CD4-positive, alpha-beta T cell treated with Interleukin-6 at 100 ng/mL for 8 hours (primary cell): ENCODE measurements around the gene SULT1E1.

Experiments
- DNase-seq: peaks from one replicate; pipeline ENCODE4 v3.0.0-alpha.2; 2020; ENCODE audit warnings: mixed read lengths, low spot score

Gene SULT1E1

DNA sequence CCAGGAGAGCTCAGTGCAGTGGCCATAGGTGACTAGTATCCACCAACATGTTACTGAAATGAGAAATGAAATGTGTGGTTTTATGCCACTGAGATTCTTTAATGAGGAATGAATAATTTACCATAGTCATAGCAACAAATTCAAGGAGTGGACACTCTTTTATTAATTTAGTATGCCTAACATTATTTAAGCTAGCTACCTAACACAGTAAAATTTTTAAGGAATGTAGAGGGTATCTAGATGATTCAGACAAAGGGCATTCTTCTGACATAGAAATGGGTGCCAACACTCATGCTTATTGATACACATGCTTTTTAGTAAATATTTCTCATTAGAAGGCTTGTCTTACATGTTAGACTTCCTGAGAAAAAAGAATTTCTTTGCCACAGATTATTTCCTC is 66.2 kb downstream of the SULT1E1 start:
- no peak for DNase-seq
